Suprapubic skin (tissue), 4 donors: ENCODE results near the gene IL19.

Experiments
- EP300 ChIP-seq: sonication (generic); formaldehyde crosslinking; IDR thresholded peaks from one replicate; pipeline ENCODE4 v1.6.1; 2017; ENCODE audit warnings: antibody characterized with exemption
- POLR2AphosphoS5 ChIP-seq, 3 donors: sonication (generic); formaldehyde crosslinking; IDR thresholded peaks; one replicate each; pipeline ENCODE4 v1.6.1; 2017; ENCODE audit warnings: antibody characterized with exemption in 3 of 3
- TF ChIP-seq, protein P1 (sequence below), 2 donors: fragments of 200-600 bp in 1 of 2; fragments of 450-650 bp in 1 of 2; sonication (generic) in 1 of 2; IDR thresholded peaks; one replicate each; pipeline ENCODE4 v1.5.1; 2016 to 2019; ENCODE audit warnings: antibody characterized with exemption in 2 of 2, mild to moderate bottlenecking in 1 of 2, moderate library complexity in 1 of 2

- TF ChIP-seq, protein P1, sequence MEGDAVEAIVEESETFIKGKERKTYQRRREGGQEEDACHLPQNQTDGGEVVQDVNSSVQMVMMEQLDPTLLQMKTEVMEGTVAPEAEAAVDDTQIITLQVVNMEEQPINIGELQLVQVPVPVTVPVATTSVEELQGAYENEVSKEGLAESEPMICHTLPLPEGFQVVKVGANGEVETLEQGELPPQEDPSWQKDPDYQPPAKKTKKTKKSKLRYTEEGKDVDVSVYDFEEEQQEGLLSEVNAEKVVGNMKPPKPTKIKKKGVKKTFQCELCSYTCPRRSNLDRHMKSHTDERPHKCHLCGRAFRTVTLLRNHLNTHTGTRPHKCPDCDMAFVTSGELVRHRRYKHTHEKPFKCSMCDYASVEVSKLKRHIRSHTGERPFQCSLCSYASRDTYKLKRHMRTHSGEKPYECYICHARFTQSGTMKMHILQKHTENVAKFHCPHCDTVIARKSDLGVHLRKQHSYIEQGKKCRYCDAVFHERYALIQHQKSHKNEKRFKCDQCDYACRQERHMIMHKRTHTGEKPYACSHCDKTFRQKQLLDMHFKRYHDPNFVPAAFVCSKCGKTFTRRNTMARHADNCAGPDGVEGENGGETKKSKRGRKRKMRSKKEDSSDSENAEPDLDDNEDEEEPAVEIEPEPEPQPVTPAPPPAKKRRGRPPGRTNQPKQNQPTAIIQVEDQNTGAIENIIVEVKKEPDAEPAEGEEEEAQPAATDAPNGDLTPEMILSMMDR (IDR thresholded peaks at IDR 0.05): no peak
- TF ChIP-seq POLR2AphosphoS5 (IDR thresholded peaks at IDR 0.05) (no peak), EP300 (no peak)
Observed at GRCh38 chr1:206855859-206856258, 85.3 kb downstream of the IL19 start.
